Hepatocyte (in vitro differentiated cells): Measurements from ENCODE around the gene BAHCC1.

Experiments
- EZH2 ChIP-seq: fragments of 200-600 bp; sonication (generic); IDR thresholded peaks from 2 replicates; pipeline ENCODE4 v1.6.1; 2016; ENCODE audit warnings: antibody characterized with exemption, mild to moderate bottlenecking, borderline replicate concordance
- EZH2phosphoT487 ChIP-seq: fragments of 200-600 bp; sonication (generic); IDR thresholded peaks from one replicate; pipeline ENCODE4 v1.6.1; 2018; ENCODE audit warnings: antibody characterized with exemption, mild to moderate bottlenecking, low read depth, moderate library complexity; ENCODE audit not compliant: unreplicated experiment, severe bottlenecking
- TF ChIP-seq, protein P1 (sequence below): fragments of 200-600 bp; sonication (generic); IDR thresholded peaks from 2 replicates; pipeline ENCODE4 v1.5.1; 2016; ENCODE audit warnings: antibody characterized with exemption, mild to moderate bottlenecking; ENCODE audit not compliant: poor library complexity

DNA sequence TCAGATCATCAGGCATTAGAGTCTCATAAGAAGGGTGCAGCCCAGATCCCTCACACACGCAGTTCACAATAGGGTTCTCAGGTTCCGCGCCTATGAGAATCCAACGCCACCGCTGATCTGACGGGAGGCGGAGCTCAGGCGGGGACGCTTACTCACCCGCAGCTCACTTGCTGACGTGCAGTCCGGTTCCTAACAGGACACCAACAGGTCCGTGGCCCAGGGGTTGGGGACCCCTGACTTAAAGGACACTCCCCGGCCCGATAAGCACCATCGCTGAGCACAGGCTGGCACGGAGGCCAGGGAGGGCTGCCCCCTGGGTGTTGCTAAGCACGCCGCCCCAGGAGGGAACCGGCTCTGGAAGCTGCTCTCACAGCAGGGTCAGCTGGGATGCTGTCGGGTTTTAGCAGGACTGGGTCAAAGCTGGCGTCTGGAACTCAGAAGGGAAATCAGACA lies 30.1 kb upstream of the BAHCC1 start:
- TF ChIP-seq, protein P1, sequence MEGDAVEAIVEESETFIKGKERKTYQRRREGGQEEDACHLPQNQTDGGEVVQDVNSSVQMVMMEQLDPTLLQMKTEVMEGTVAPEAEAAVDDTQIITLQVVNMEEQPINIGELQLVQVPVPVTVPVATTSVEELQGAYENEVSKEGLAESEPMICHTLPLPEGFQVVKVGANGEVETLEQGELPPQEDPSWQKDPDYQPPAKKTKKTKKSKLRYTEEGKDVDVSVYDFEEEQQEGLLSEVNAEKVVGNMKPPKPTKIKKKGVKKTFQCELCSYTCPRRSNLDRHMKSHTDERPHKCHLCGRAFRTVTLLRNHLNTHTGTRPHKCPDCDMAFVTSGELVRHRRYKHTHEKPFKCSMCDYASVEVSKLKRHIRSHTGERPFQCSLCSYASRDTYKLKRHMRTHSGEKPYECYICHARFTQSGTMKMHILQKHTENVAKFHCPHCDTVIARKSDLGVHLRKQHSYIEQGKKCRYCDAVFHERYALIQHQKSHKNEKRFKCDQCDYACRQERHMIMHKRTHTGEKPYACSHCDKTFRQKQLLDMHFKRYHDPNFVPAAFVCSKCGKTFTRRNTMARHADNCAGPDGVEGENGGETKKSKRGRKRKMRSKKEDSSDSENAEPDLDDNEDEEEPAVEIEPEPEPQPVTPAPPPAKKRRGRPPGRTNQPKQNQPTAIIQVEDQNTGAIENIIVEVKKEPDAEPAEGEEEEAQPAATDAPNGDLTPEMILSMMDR = no peak
- TF ChIP-seq EZH2 (no peak), EZH2phosphoT487 (no peak)
